ENCODE results near the gene CCDC102B.

- no peak for TF ChIP-seq EZH2 (IDR thresholded peaks at IDR 0.05)
- TF ChIP-seq POLR2AphosphoS5 (IDR thresholded peaks at IDR 0.05; ENCODE audit: borderline replicate concordance, low read depth, low read length): no peak
Measured at GRCh38 chr18:69008538-69008937, 210.7 kb downstream of the CCDC102B start.

Data from SK-N-MC (cell line).